ENCODE results near the gene SART1.
"Not testable (repeated sequence)": the region's sequence is repeated elsewhere in the genome, so short reads cannot be mapped to it uniquely, and the experiment has no call there.

SART1 gene

GRCh38 chr11:65937766-65938165 lies 23.8 kb upstream of the SART1 start:
- FAIRE-seq: no peak

GRCh38 chr11:65941720-65942310 lies 19.7 kb upstream of the SART1 start:
- no peak for FAIRE-seq

- no peak for FAIRE-seq
These were observed 19.0 kb upstream of the SART1 start for GRCh38 chr11:65942531-65942930.

GRCh38 chr11:65944191-65944590 lies 17.3 kb upstream of the SART1 start:
- no peak for FAIRE-seq

GRCh38 chr11:65944767-65945166 lies 16.8 kb upstream of the SART1 start:
- no peak for FAIRE-seq

- no peak for FAIRE-seq
These were observed 16.1 kb upstream of the SART1 start, which contains the start of gene TSGA10IP for GRCh38 chr11:65945430-65945911. TSGA10IP (plus strand) TSS chr11:65945480; CDS start chr11:65945676, 196 bp downstream.

GRCh38 chr11:65945941-65946558 lies 15.5 kb upstream of the SART1 start:
- no peak for FAIRE-seq

- no peak for FAIRE-seq
These were observed 14.9 kb upstream of the SART1 start for GRCh38 chr11:65946655-65947054.

GRCh38 chr11:65947133-65947532 lies 14.4 kb upstream of the SART1 start:
- no peak for FAIRE-seq

GRCh38 chr11:65947603-65948125 lies 13.9 kb upstream of the SART1 start:
- FAIRE-seq: no peak

GRCh38 chr11:65950711-65951110 lies 10.8 kb upstream of the SART1 start:
- not testable (repeated sequence) for FAIRE-seq

GRCh38 chr11:65951641-65952040 lies 9.9 kb upstream of the SART1 start:
- FAIRE-seq: not testable (repeated sequence)

- FAIRE-seq: no peak
These were observed 9.4 kb upstream of the SART1 start for GRCh38 chr11:65952052-65952521.

- FAIRE-seq: no peak
These were observed 8.1 kb upstream of the SART1 start for GRCh38 chr11:65953471-65953870.

- no peak for FAIRE-seq
These were observed 6.8 kb upstream of the SART1 start for GRCh38 chr11:65954771-65955170.

GRCh38 chr11:65958291-65958690 lies 3.2 kb upstream of the SART1 start:
- no peak for FAIRE-seq

GRCh38 chr11:65958774-65959420 lies 2.6 kb upstream of the SART1 start:
- no peak for FAIRE-seq

GRCh38 chr11:65960824-65961266 lies 689 bp upstream of the SART1 start:
- FAIRE-seq: no peak

- FAIRE-seq: no peak
These were observed 619 bp downstream of the SART1 start for GRCh38 chr11:65962141-65962564.

- FAIRE-seq: no peak
These were observed 3.4 kb downstream of the SART1 start for GRCh38 chr11:65964906-65965305.

- no peak for FAIRE-seq
These were observed 4.6 kb downstream of the SART1 start for GRCh38 chr11:65965986-65966762.

- FAIRE-seq: no peak
These were observed 5.9 kb downstream of the SART1 start for GRCh38 chr11:65967329-65967934.
